ENCODE results near the gene RIF1.
A peak's percentile ranks its signal among the peaks of the same experiment; 100 is the strongest.
"Not testable (repeated sequence)": the region's sequence is repeated elsewhere in the genome, so short reads cannot be mapped to it uniquely, and the experiment has no call there.

RIF1 gene

GRCh38 chr2:151417650-151418049 is 7.9 kb downstream of the RIF1 start:
- no peak for DNase-seq

DNA sequence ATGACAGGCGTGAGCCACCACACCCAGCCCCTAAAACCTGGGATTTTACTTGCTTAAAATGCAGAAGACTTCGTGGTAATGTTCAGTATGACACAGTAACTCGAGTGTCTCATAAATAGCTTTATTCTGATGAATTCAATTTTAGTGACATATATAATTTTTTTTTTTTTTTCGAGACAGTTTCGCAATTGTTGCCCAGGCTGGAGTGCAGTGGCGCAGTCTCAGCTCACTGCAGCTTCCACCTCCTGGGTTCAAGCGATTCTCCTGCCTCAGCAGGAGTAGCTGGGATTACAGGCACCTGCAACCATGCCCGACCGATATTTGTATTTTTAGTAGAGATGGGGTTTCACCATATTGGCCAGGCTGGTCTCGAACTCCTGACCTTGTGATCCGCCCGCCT is 12.0 kb downstream of the RIF1 start:
- not testable (repeated sequence) for DNase-seq

DNA sequence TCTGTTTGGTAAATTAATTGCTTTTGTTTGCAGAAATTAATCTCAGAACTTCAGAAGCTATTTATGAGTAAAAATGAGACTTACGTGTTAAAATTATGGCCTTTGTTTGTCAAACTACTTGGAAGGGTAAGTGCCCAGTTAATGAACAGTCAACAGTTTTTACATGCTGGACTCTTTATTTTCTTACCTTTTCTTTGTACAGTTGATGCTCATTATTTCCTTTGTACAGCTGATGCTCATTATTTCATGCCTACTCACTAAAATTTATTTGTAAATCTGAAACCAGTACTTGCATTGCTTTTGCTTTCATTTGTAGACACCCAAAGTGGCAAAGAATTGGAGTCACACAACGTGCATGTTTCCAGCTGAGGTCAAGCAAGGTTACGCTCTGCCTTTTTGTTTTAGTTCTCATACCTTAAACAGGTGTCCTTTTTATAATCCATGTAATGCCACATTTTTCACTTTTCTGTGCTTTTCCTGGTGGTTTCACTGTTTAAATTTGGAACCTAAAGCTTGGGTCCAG is 13.3 kb downstream of the RIF1 start:
- peak; percentile 1 for DNase-seq

DNA sequence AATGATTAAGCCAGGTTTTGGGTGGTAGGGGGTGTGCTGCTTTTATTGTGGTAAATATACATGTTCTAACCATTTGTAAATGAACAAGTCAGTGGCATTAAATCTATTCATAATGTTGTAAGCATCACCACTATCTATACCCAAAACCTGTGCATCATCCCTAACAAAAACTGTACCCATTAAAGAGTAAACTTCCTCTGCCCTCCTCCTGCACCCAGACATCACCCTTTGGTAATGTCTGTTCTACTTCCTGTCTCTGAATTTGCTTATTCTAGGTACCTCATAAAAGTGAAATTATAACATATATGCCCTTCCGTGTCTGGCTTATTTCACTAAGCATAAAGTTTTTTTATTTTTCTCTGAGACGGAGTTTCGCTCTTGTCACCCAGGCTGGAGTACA is 14.1 kb downstream of the RIF1 start:
- no peak for DNase-seq

DNA sequence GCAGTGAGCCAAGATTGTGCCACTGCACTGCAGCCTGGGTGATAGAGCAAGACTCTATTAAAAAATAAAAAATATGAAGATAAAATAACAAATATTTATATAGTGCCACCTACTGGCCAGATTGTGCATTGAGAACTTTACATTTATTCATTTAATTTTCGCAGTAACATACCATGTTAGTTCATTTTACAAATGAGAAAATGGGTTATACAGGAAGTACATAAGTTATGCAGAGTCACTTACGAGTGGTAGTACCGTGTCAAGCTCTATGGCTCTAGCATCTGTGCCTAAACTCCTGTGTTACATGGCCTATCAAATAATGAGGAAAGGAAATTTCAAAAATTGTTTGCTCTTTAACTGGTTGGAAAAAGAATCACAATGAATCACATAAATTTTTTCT is 27.9 kb downstream of the RIF1 start:
- DNase-seq: peak; percentile 2

GRCh38 chr2:151438506-151438905 is 28.8 kb downstream of the RIF1 start:
- DNase-seq: no peak

- DNase-seq: no peak
Measured at GRCh38 chr2:151439127-151439526, 29.4 kb downstream of the RIF1 start.

DNA sequence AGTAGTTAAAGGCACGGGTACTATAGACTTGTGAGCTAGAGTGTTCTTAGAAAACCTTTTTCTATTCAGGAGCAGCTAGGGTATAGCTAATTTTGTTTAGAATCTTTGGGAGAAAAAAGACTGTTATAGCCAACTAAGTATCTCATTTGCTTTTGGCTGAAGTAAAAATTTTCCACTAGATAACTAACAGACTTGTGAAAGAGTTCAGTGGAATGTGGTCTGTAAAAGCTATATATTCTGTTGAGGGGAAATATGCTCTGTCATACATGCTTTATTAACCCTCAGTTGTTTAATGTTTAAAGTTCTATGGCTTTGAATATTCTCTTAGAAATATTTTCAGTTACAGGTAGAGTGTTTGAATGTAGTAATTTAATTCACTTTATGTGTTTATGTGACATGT is 49.7 kb downstream of the RIF1 start:
- DNase-seq: no peak

DNA sequence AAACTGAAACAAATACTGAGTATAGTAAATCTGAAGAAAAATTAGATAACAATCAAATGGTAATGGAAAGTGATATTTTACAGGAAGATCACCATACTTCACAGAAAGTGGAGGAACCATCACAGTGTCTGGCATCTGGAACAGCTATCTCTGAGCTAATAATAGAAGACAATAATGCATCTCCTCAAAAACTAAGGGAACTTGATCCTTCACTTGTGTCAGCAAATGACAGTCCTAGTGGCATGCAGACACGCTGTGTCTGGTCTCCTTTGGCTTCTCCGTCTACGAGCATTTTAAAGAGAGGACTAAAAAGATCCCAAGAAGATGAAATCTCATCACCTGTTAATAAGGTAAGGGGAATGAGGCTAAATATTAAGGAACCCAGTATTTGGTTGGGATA is 56.1 kb downstream of the RIF1 start:
- no peak for DNase-seq

DNA sequence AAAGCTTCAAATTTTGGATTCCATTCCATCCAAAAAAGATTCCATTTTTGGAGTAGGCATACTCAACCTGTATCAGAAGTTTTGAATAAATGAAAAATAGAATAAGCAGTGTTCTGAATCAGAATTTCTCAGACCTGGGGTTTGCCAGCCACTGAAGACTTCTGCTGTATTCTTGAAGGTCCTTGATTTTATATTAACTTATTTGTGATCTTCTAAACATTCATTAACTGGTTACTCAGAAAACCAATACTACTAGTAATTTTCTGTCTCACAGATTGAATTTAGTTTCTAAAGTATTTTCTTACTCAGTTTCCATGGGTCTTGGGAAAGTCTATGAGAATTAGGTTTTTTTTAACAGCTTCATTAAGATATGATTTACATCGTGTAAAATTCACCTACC is 60.9 kb downstream of the RIF1 start:
- DNase-seq: no peak

DNA sequence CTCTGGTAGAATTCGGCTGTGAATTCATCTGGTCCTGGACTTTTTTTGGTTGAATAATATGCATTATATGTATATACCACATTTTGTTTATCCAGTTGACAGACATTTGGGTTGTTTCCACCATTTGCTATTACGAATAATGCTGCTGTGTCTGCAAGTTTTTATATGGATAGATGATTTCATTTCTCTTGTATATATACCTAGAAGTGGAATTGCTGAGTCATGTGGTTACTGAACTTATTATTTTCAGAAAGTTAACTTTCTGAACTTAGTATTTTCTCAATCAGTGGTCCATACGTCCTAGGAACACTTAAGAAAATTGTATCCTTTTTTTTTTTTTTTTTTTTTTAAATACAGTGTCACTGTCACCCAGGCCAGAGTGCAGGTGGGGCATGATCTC is 63.3 kb downstream of the RIF1 start:
- no peak for DNase-seq

GRCh38 chr2:151475071-151475470 is 65.4 kb downstream of the RIF1 start:
- no peak for DNase-seq

DNA sequence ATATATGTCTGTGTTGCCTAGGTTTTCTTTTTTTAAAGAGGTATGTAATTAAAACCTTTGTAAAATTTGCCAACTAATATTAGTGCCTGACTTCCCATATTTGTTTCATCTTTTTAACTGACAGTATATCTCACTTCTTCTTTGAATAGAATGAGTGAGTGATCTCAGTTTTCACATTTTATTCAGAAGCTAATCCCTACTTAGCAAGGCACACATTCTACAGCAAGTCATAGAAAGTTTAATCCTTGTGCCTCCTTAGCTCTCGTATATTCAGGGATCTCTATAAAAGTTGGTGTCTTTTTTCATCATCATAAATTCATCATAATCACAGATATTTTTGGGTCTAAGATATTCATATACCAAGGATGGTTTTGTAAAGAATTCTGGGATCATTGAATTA is 66.6 kb downstream of the RIF1 start:
- no peak for DNase-seq

DNA sequence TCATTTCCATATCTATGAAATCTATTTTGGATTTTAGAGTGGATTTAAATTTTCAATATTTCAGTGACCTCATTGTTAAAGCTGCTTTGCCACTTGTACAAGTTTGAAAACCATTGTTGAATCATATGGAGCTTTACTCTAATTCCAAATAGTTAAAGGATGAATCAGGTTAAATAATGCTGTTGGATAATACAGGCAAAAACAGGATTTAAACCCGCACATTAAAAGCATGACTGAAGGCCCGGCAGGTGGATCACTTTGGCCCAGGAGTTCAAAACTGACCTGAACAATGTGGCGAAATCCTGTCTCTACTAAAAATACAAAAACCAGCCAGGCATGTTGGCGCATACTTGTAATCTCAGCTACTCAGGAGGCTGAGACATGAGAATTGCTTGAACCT is 68.3 kb downstream of the RIF1 start:
- DNase-seq: no peak

GRCh38 chr2:151481744-151482143 is 72.0 kb downstream of the RIF1 start:
- DNase-seq: no peak

DNA sequence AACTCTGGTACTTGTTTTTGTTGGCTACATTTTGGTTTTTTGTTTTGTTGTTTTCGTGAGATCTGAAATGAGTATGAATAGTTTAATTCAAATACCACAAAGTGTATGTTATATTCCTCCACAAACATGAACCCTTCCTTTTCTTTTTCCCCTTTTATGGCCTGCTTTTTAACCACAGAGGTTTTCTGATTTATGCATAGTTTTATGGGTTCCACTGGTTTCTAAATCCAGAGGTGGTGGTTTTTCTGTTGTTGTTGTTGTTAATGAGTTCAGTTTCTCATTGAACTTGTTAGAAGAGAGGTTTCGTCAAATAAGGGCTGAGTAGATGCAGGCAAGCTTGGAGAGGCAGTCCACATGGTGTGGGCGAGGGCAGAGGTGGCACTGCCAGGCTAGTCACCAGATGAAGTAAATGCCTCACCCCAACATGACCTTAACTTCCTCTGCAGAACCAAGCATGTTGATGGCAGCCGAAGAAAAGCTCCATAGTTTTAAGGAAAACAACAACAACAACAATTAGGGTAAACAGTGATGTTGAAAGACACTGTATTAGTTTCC is 72.5 kb downstream of the RIF1 start:
- no peak for DNase-seq

GRCh38 chr2:151483546-151483945 is 73.8 kb downstream of the RIF1 start:
- DNase-seq: no peak

DNA sequence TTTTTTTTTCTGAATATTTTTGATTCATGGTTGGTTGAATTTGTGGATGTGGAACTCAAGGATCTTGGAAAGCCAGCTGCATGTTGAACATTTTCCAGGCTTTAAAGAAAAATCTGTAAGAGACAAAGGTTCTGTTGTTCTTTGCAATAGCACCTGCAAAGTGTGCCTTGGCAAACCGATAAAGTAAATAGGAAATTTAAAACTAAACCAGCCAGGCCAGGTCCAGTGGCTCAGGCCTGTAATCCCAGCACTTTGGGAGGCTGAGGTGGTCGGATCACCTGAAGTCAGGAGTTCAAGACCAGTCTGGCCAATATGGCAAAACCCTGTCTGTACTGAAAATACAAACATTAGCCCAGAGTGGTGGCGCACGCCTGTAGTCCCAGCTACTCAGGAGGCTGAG is 74.4 kb downstream of the RIF1 start:
- no peak for DNase-seq

GRCh38 chr2:151486053-151486452 is 76.4 kb downstream of the RIF1 start:
- no peak for DNase-seq

DNA sequence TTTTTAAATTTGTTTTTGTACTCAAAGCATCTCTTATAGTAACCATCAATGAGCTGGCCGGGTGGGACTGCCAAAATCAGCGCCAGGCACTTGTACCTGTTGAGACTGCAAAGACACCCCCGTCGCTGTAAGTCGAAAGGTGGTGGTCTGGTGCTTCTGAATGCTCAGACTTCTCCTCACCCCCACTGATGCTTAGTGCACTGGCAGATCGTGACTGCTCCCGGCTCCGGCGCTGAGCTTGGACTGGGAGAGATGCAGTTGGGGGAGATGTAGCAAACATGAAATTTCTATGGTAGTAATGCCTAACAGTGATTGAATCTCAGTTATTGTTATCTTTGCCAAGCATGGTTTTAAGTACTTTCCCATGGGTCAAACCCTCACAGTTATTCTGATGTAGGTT is 80.6 kb downstream of the RIF1 start:
- no peak for DNase-seq

- no peak for DNase-seq
Measured at GRCh38 chr2:151491496-151491895, 81.8 kb downstream of the RIF1 start.

DNA sequence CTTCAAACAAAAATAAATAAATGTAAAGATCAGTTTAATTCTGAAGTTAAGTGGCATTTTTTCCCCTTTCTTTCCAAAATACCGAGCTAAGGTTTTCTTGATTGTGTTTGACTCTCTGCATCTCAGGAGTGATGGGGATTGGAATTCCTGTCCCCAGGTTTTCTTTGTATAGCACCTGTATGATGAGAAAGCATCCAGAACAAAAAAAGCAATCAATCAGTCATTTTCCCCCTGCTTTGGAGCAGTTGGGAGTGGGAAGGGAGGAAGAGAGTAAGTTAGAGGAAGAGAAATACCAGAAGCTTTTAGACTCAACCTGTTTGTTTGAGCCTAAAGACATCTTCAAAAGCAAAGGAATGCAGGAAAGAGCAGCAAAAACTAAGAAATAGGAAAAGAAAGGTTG is 88.5 kb downstream of the RIF1 start:
- no peak for DNase-seq

DNA sequence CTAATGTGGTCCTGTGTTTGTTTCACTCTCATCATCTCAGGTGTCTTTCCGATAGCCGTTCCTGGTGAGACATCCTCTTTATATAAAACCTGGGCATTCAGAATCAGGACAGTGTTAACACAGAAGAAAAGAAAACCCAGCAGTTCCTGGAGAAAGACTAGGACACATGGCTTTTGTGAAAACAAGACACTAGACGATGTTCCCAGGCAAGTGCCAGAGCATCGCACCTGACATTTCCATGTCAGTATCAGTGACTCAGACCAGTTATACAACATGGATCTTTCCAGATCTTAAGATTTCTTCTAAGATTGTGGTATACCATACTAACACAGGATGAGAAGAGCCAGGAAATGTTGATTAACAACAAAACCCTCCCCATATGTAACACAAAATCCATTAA is 96.5 kb downstream of the RIF1 start:
- no peak for DNase-seq

- DNase-seq: no peak
Measured at GRCh38 chr2:151508519-151508918, 98.8 kb downstream of the RIF1 start.

DNA sequence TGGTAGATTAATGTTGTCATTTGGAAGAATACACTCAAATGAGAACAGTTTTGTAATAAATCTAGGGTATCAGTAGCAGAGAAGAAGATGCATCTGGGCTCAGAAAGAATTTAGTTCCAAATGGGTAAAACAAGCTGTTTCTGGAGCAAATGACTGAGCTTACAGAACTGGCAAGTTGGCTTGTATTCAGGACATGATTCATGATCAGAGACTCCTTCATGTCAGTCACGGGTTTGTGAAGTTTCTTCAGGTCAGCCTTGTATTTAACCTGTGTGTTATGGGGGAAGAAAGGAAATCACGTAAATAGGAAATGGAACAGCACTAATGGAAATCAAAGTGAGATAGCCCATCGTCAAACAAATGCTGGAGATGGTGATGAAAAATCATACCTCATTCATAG is 109.1 kb downstream of the RIF1 start:
- no peak for DNase-seq

- no peak for DNase-seq
Measured at GRCh38 chr2:151520976-151521375, 111.3 kb downstream of the RIF1 start.
